ENCODE measurements around the gene NBAS. TPM values are rescaled to one million over a fixed set of nuclear protein-coding genes. Genes with fewer than 3 reads are reported as not detected.
"Not testable (repeated sequence)": the region's sequence is repeated elsewhere in the genome, so short reads cannot be mapped to it uniquely, and the experiment has no call there.

Gene NBAS
- total RNA-seq, 1 experiment from 2014 or later = 36.3 TPM

GRCh38 chr2:15212249-15212648 is 348.9 kb downstream of the NBAS start:
- BruUV-seq (replicated peaks) = no TSS peak
- in situ Hi-C loops (cut with HindIII; ENCODE audit: low pct_unique_long_range_greater_than_20kb, low sequenced_read_pairs) = no loop called here

GRCh38 chr2:15210542-15210941 is 350.6 kb downstream of the NBAS start:
- CTCF ChIA-PET; H3K27me3 ChIP-seq (ENCODE audit: control insufficient read depth, insufficient read depth, low read length); H3K4me3 ChIP-seq (ENCODE audit: low read depth in 2 of 2, low read length in 2 of 2); H3K4me1 ChIP-seq (ENCODE audit: control insufficient read depth, insufficient read depth, low read length); BruUV-seq (replicated peaks); DNase-seq (ENCODE audit: low read depth, low spot score); H3K27ac ChIP-seq (ENCODE audit: low read length); intact Hi-C loops (cut with micrococcal nuclease; ENCODE audit: unreplicated experiment); in situ Hi-C loops (cut with HindIII; ENCODE audit: low pct_unique_long_range_greater_than_20kb, low sequenced_read_pairs); ATAC-seq; H3K36me3 ChIP-seq (ENCODE audit: control insufficient read depth, insufficient read depth, low read length); H3K9me3 ChIP-seq (ENCODE audit: control insufficient read depth, insufficient read depth, low read depth, low read length): not testable (repeated sequence)
- POLR2A ChIA-PET = interaction anchor here (0.5 kb wide), 1 partner anchor 13 kb away, joined by 6 read pairs; no protein-coding TSS in a partner anchor

More at GRCh38 chr2:15212249-15212648, 348.9 kb downstream of the NBAS start:
- ChIA-PET POLR2A (no interaction called here), CTCF (no interaction called here)
- no peak for ATAC-seq
- intact Hi-C loops (cut with micrococcal nuclease; ENCODE audit: unreplicated experiment) = no loop called here
- Histone ChIP-seq H3K4me3 (ENCODE audit: low read depth in 2 of 2, low read length in 2 of 2) (no peak overlapping the region), H3K27ac (ENCODE audit: low read length) (no peak overlapping the region), H3K9me3 (ENCODE audit: control insufficient read depth, insufficient read depth, low read depth, low read length) (peaks cover 3% of the 10 kb centered on the region; the same call in 1 of the 2 replicates), H3K27me3 (ENCODE audit: control insufficient read depth, insufficient read depth, low read length) (no peaks in the 10 kb centered on the region), H3K36me3 (ENCODE audit: control insufficient read depth, insufficient read depth, low read length) (no peaks in the 10 kb centered on the region; the same call in 1 of the 2 replicates), H3K4me1 (ENCODE audit: control insufficient read depth, insufficient read depth, low read length) (no peaks in the 10 kb centered on the region)
- no peak for DNase-seq (ENCODE audit: low read depth, low spot score)
- TF ChIP-seq CTCF (IDR thresholded peaks at IDR 0.05) = no peak
- no peak for TF ChIP-seq POLR2AphosphoS5 (IDR thresholded peaks at IDR 0.05; ENCODE audit: low read depth, low read length)
- TF ChIP-seq SIN3A (IDR thresholded peaks at IDR 0.05; ENCODE audit: borderline replicate concordance, insufficient read depth, low read depth, low read length) = no peak
- TF ChIP-seq REST (IDR thresholded peaks at IDR 0.05; ENCODE audit: insufficient read depth in 1 of 2, low read depth in 2 of 2, low read length in 1 of 2) = no peak
- no peak for TF ChIP-seq TCF7L2 (IDR thresholded peaks at IDR 0.05; ENCODE audit: low read depth, low read length)

- H3K36me3 ChIP-seq (ENCODE audit: control insufficient read depth, insufficient read depth, low read length) = no peaks in the 10 kb centered on the region
- DNase-seq (ENCODE audit: low read depth, low spot score) = no peak
- H3K27me3 ChIP-seq (ENCODE audit: control insufficient read depth, insufficient read depth, low read length) = no peaks in the 10 kb centered on the region
- BruUV-seq (replicated peaks) = no TSS peak
- ATAC-seq = no peak
- no peak overlapping the region for H3K4me3 ChIP-seq (ENCODE audit: low read depth in 2 of 2, low read length in 2 of 2)
- intact Hi-C loops (cut with micrococcal nuclease; ENCODE audit: unreplicated experiment) (no loop called here), in situ Hi-C loops (cut with HindIII; ENCODE audit: low pct_unique_long_range_greater_than_20kb, low sequenced_read_pairs) (no loop called here)
- H3K27ac ChIP-seq (ENCODE audit: low read length) = no peak overlapping the region
- ChIA-PET POLR2A (interaction anchor here (0.6 kb wide), 1 partner anchor 91 kb away, joined by 4 read pairs; no protein-coding TSS in a partner anchor), CTCF (no interaction called here)
- TF ChIP-seq TCF7L2 (IDR thresholded peaks at IDR 0.05; ENCODE audit: low read depth, low read length) (no peak), CTCF (IDR thresholded peaks at IDR 0.05) (no peak), SIN3A (IDR thresholded peaks at IDR 0.05; ENCODE audit: borderline replicate concordance, insufficient read depth, low read depth, low read length) (no peak), REST (IDR thresholded peaks at IDR 0.05; ENCODE audit: insufficient read depth in 1 of 2, low read depth in 2 of 2, low read length in 1 of 2) (no peak), POLR2AphosphoS5 (IDR thresholded peaks at IDR 0.05; ENCODE audit: low read depth, low read length) (no peak)
- no peaks in the 10 kb centered on the region for H3K4me1 ChIP-seq (ENCODE audit: control insufficient read depth, insufficient read depth, low read length)
- no peaks in the 10 kb centered on the region for H3K9me3 ChIP-seq (ENCODE audit: control insufficient read depth, insufficient read depth, low read depth, low read length)
Observed at GRCh38 chr2:15206419-15206818, 354.7 kb downstream of the NBAS start.

Data from Panc1 (cell line).